Ectodermal cell (in vitro differentiated cells): Measurements from ENCODE around the gene LHFPL4.

ENCODE experiments used
- H3K27ac ChIP-seq: 2 replicates; pipeline ENCODE4 v1.7.0; 2013; ENCODE audit warnings: mild to moderate bottlenecking, low read depth, low read length; ENCODE audit not compliant: insufficient read depth, poor library complexity, severe bottlenecking
- H3K27me3 ChIP-seq: 2 replicates; pipeline ENCODE4 v1.7.0; 2013; ENCODE audit warnings: mild to moderate bottlenecking, low read length; ENCODE audit not compliant: insufficient read depth, control insufficient read depth, poor library complexity, severe bottlenecking
- H3K36me3 ChIP-seq: one replicate; pipeline ENCODE4 v1.7.0; 2013; ENCODE audit warnings: low read length; ENCODE audit not compliant: control insufficient read depth, insufficient read depth
- H3K4me1 ChIP-seq: one replicate; pipeline ENCODE4 v1.7.0; 2013; ENCODE audit warnings: low read length; ENCODE audit not compliant: control insufficient read depth, insufficient read depth
- H3K4me3 ChIP-seq: 2 replicates; pipeline ENCODE4 v1.7.0; 2013; ENCODE audit warnings: low read depth, low read length, control low read depth; ENCODE audit not compliant: insufficient read depth
- H3K9me3 ChIP-seq: 2 replicates; pipeline ENCODE4 v1.7.0; 2013; ENCODE audit warnings: mild to moderate bottlenecking, low read length, moderate library complexity; ENCODE audit not compliant: control insufficient read depth
- WGBS, 2 experiments: methylation state at CpG; one replicate each; pipeline ENCODE4 v1.1.7; 2013; ENCODE audit warnings: missing lambda C conversion rate in 2 of 2; 5-methylcytosine and 5-hydroxymethylcytosine counted together

LHFPL4 gene

GRCh38 chr3:9548991-9549390, 4.6 kb downstream of the LHFPL4 start:
- Histone ChIP-seq H3K4me3 (no peak overlapping the region), H3K27me3 (peaks cover 20% of the 10 kb centered on the region), H3K36me3 (no peaks in the 10 kb centered on the region), H3K27ac (no peak overlapping the region), H3K4me1 (peaks cover 6% of the 10 kb centered on the region), H3K9me3 (no peaks in the 10 kb centered on the region)
- WGBS, 2 experiments: 91 to 92% methylated on average over 5 of the region's 5 CpGs

GRCh38 chr3:9542182-9542581, 11.4 kb downstream of the LHFPL4 start:
- WGBS, 2 experiments: 90 to 96% methylated on average over 3 of the region's 3 CpGs
- no peaks in the 10 kb centered on the region for H3K9me3 ChIP-seq
- no peaks in the 10 kb centered on the region for H3K36me3 ChIP-seq
- H3K4me1 ChIP-seq: no peaks in the 10 kb centered on the region
- no peak overlapping the region for H3K27ac ChIP-seq
- no peaks in the 10 kb centered on the region for H3K27me3 ChIP-seq
- no peak overlapping the region for H3K4me3 ChIP-seq

- H3K36me3 ChIP-seq: no peaks in the 10 kb centered on the region
- H3K4me1 ChIP-seq: no peaks in the 10 kb centered on the region
- H3K4me3 ChIP-seq: no peak overlapping the region
- H3K27me3 ChIP-seq: no peaks in the 10 kb centered on the region
- H3K9me3 ChIP-seq: no peaks in the 10 kb centered on the region
- H3K27ac ChIP-seq: no peak overlapping the region
These were observed 17.4 kb downstream of the LHFPL4 start for GRCh38 chr3:9536212-9536611.

DNA sequence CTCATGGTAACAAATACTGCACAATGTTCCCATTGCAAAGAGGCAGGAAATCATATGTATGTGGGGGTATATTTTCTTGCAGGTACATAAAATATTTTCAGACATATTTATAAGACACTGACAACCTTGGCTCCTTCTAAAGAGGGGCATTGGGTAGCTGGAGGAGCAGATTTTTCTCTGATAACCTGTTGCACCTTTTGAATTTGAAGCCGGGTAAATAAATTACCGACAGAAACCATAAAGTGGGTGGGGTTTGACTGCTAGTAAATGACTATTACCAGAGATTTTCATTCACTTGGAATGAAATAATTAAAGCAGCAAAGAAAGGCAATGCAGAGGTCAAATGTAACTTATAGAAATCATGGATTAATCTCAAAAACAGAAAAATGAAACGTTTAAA, 19.2 kb downstream of the LHFPL4 start:
- no peak overlapping the region for H3K4me3 ChIP-seq
- no peaks in the 10 kb centered on the region for H3K36me3 ChIP-seq
- WGBS, 2 experiments: 82 to 89% methylated on average over 3 of the region's 3 CpGs
- no peak overlapping the region for H3K27ac ChIP-seq
- no peaks in the 10 kb centered on the region for H3K27me3 ChIP-seq
- no peaks in the 10 kb centered on the region for H3K4me1 ChIP-seq
- no peaks in the 10 kb centered on the region for H3K9me3 ChIP-seq

- no peak overlapping the region for H3K27ac ChIP-seq
- H3K36me3 ChIP-seq: no peaks in the 10 kb centered on the region
- no peaks in the 10 kb centered on the region for H3K9me3 ChIP-seq
- no peaks in the 10 kb centered on the region for H3K4me1 ChIP-seq
- H3K27me3 ChIP-seq: no peaks in the 10 kb centered on the region
- no peak overlapping the region for H3K4me3 ChIP-seq
- 94 to 98% methylated on average over 2 of the region's 2 CpGs for WGBS, 2 experiments
These were observed 28.5 kb downstream of the LHFPL4 start for GRCh38 chr3:9525078-9525477.

- Histone ChIP-seq H3K36me3 (no peaks in the 10 kb centered on the region), H3K27ac (no peak overlapping the region), H3K27me3 (no peaks in the 10 kb centered on the region), H3K4me1 (no peaks in the 10 kb centered on the region), H3K9me3 (no peaks in the 10 kb centered on the region), H3K4me3 (no peak overlapping the region)
- 79 to 85% methylated on average over 2 of the region's 2 CpGs for WGBS, 2 experiments
These were observed 38.7 kb downstream of the LHFPL4 start for GRCh38 chr3:9514956-9515355.

DNA sequence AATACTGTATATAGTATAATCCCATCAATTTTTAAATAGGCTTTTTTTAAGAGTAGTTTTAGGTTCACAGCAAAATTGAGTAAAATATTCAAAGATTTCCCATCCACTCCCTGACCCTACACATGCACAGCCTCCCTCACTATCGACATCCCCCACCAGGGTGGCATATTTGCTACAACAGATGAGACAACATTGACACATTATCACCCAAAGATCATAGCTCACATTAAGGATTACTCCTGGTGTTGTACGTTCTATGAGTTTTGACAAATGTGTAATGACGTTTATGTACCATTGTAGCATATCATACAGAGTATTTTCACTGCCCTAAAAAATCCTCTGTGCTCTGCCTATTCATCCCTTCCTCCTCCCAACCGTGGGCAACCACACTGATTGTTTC, 39.3 kb downstream of the LHFPL4 start:
- Histone ChIP-seq H3K4me1 (no peaks in the 10 kb centered on the region), H3K27me3 (peaks cover 5% of the 10 kb centered on the region), H3K27ac (no peak overlapping the region), H3K4me3 (no peak overlapping the region), H3K36me3 (no peaks in the 10 kb centered on the region), H3K9me3 (no peaks in the 10 kb centered on the region)
- WGBS, 2 experiments: 83 to 89% methylated on average over 4 of the region's 4 CpGs

- 85 to 88% methylated on average over 7 of the region's 7 CpGs for WGBS, 2 experiments
- Histone ChIP-seq H3K27ac (no peak overlapping the region), H3K4me1 (no peaks in the 10 kb centered on the region), H3K36me3 (no peaks in the 10 kb centered on the region), H3K4me3 (no peak overlapping the region), H3K9me3 (no peaks in the 10 kb centered on the region), H3K27me3 (peaks cover 17% of the 10 kb centered on the region)
These were observed 41.1 kb downstream of the LHFPL4 start for GRCh38 chr3:9512456-9513045.

- H3K27me3 ChIP-seq: peaks cover 17% of the 10 kb centered on the region
- H3K4me3 ChIP-seq: no peak overlapping the region
- no peaks in the 10 kb centered on the region for H3K9me3 ChIP-seq
- 54 to 57% methylated on average over 25 of the region's 25 CpGs for WGBS, 2 experiments
- H3K36me3 ChIP-seq: no peaks in the 10 kb centered on the region
- H3K27ac ChIP-seq: no peak overlapping the region
- no peaks in the 10 kb centered on the region for H3K4me1 ChIP-seq
These were observed 44.8 kb downstream of the LHFPL4 start for GRCh38 chr3:9508781-9509180.

- Histone ChIP-seq H3K36me3 (no peaks in the 10 kb centered on the region), H3K27ac (no peak overlapping the region), H3K27me3 (peaks cover 17% of the 10 kb centered on the region), H3K4me1 (no peaks in the 10 kb centered on the region), H3K4me3 (no peak overlapping the region), H3K9me3 (no peaks in the 10 kb centered on the region)
- WGBS, 2 experiments: 76% methylated on average over 14 of the region's 14 CpGs
These were observed 45.7 kb downstream of the LHFPL4 start for GRCh38 chr3:9507586-9508578.
